Measurements from ENCODE around the gene DIP2C. TPM values are rescaled to one million over a fixed set of nuclear protein-coding genes. Genes with fewer than 3 reads are reported as not detected.

Gene DIP2C
- polyA plus RNA-seq, 3 donors, result 0.11 TPM; not detected in 2

- no peak overlapping the region for H3K27ac Mint-ChIP-seq
- no peaks in the 10 kb centered on the region for H3K4me1 ChIP-seq (ENCODE audit: control insufficient read depth in 1 of 2, insufficient read depth in 2 of 2, low read length in 2 of 2)
- no peak overlapping the region for H3K4me3 ChIP-seq (replicated peaks in 1 of 3; ENCODE audit: low read depth in 2 of 3, low read length in 3 of 3)
- no peak overlapping the region for H3K4me3 Mint-ChIP-seq
- peaks cover 3% of the 10 kb centered on the region for H3K4me1 Mint-ChIP-seq
- 94% methylated on average over 22 of the region's 24 CpGs for WGBS (ENCODE audit: insufficient coverage)
- TF ChIP-seq CTCF (IDR thresholded peaks at IDR 0.05), result no peak
- no peak overlapping the region for H3K9ac ChIP-seq (ENCODE audit: insufficient read depth, low read length, poor library complexity, severe bottlenecking)
- no peaks in the 10 kb centered on the region for H3K9me3 ChIP-seq (replicated peaks in 1 of 2; ENCODE audit: control insufficient read depth in 1 of 2, insufficient read depth in 1 of 2, low read length in 2 of 2)
- peaks cover 0 to 6% (median 3%) of the 10 kb centered on the region in 7 donors for H3K9me3 Mint-ChIP-seq
- H3K36me3 Mint-ChIP-seq, result no peaks in the 10 kb centered on the region
- DNase-seq, result no peak
- H3K27me3 ChIP-seq (ENCODE audit: control insufficient read depth in 2 of 2, insufficient read depth in 2 of 2, low read length in 2 of 2), result no peaks in the 10 kb centered on the region
- H3K4me2 ChIP-seq (replicated peaks; ENCODE audit: extremely low read depth, low read length, poor library complexity, severe bottlenecking), result no peak overlapping the region
- no peaks in the 10 kb centered on the region for H3K79me2 ChIP-seq (ENCODE audit: insufficient read depth, low read length)
- H3K36me3 ChIP-seq (replicated peaks in 1 of 2; ENCODE audit: control insufficient read depth in 1 of 2, insufficient read depth in 2 of 2, low read length in 2 of 2), result no peaks in the 10 kb centered on the region
- no peak overlapping the region for H2AFZ ChIP-seq (ENCODE audit: insufficient read depth, low read depth, low read length, poor library complexity, severe bottlenecking)
- H4K20me1 ChIP-seq (ENCODE audit: insufficient read depth, low read length), result no peaks in the 10 kb centered on the region
- H3K27ac ChIP-seq (ENCODE audit: low read depth in 1 of 2, low read length in 2 of 2), result no peak overlapping the region
- intact Hi-C loops (cut with micrococcal nuclease), result no loop called here
- peaks cover 3 to 10% (median 7%) of the 10 kb centered on the region in 3 donors for H3K27me3 Mint-ChIP-seq (ENCODE audit: low read depth in 3 of 3)
Measured at GRCh38 chr10:452512-453426, 236.7 kb downstream of the DIP2C start.

DNA sequence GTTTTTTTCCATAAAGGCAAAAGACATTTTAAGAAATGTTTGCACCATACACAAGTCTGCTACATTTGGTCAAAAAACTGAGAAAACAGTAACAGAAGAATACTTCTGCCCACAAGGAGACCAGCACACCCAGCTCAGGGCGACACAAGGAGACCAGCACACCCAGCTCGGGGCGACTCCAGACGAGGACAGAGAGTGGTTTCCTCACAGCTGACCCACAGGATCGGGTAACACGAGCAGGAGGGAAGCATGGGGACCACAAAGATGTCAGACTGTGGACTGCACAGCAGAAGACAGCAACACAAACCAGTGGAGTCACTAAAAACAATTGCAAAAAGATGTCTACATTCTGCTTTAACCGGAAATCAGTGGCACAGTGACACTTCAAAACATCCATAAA, 237.6 kb downstream of the DIP2C start:
- Histone ChIP-seq H3K36me3 (replicated peaks in 1 of 2; ENCODE audit: control insufficient read depth in 1 of 2, insufficient read depth in 2 of 2, low read length in 2 of 2) (no peaks in the 10 kb centered on the region), H2AFZ (ENCODE audit: insufficient read depth, low read depth, low read length, poor library complexity, severe bottlenecking) (no peak overlapping the region), H3K79me2 (ENCODE audit: insufficient read depth, low read length) (no peaks in the 10 kb centered on the region), H3K4me2 (replicated peaks; ENCODE audit: extremely low read depth, low read length, poor library complexity, severe bottlenecking) (no peak overlapping the region), H3K9me3 (replicated peaks in 1 of 2; ENCODE audit: control insufficient read depth in 1 of 2, insufficient read depth in 1 of 2, low read length in 2 of 2) (peaks cover 6 to 8% of the 10 kb centered on the region in 2 donors), H3K27me3 (ENCODE audit: control insufficient read depth in 2 of 2, insufficient read depth in 2 of 2, low read length in 2 of 2) (no peaks in the 10 kb centered on the region), H3K27ac (ENCODE audit: low read depth in 1 of 2, low read length in 2 of 2) (no peak overlapping the region), H3K9ac (ENCODE audit: insufficient read depth, low read length, poor library complexity, severe bottlenecking) (no peak overlapping the region), H3K4me3 (replicated peaks in 1 of 3; ENCODE audit: low read depth in 2 of 3, low read length in 3 of 3) (no peak overlapping the region), H3K4me1 (ENCODE audit: control insufficient read depth in 1 of 2, insufficient read depth in 2 of 2, low read length in 2 of 2) (no peaks in the 10 kb centered on the region), H4K20me1 (ENCODE audit: insufficient read depth, low read length) (no peaks in the 10 kb centered on the region)
- Mint-ChIP-seq H3K9me3 (peaks cover 3 to 12% (median 5%) of the 10 kb centered on the region in 7 donors), H3K4me1 (peaks cover 3% of the 10 kb centered on the region), H3K4me3 (no peak overlapping the region), H3K27ac (no peak overlapping the region), H3K27me3 (ENCODE audit: low read depth in 3 of 3) (peaks cover 3 to 10% (median 8%) of the 10 kb centered on the region in 3 donors), H3K36me3 (no peaks in the 10 kb centered on the region)
- DNase-seq, result no peak
- intact Hi-C loops (cut with micrococcal nuclease), result no loop called here
- 72% methylated on average over 6 of the region's 7 CpGs for WGBS (ENCODE audit: insufficient coverage)
- no peak for TF ChIP-seq CTCF (IDR thresholded peaks at IDR 0.05)

All from CD14-positive monocyte (primary cell).